Measurements from ENCODE around the gene AGBL1.

Gene AGBL1

DNA sequence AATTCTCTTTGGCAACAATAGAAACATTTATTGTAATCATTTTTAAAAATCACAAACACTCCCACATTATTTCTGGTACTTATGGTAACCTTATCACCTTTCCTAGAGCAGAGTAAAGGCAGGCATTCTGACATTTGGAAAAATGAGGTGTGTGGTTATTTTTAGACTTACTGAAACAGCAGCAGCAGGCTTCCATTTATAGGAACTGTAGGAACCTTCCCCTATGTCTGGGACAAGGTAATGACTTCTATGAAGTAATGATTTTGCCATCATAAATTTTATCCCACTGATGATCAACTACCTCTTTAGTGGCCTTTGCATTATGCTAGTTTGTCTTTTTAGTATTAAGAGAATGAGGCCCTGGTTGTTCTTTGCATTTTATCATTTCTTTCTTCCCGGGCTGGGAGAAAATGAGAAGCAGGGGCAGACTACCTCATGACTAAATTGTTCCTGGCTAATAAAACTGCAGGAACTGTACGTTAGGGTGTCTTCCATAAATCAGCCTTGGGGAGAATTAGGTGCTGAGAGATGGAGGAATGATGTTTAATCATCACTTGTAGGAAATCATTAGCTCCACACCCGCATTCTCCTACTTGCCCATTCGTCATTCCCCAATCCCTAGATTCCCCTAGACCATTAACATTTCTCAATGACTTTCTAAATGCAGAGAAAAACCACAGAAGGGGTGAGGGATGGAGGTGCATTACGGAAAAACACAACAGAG is 680.3 kb downstream of the AGBL1 start:
- H3K9me3 Mint-ChIP-seq: no peaks in the 10 kb centered on the region
- no peak overlapping the region for H3K27ac Mint-ChIP-seq
- CTCF ChIA-PET: no interaction called here
- no peaks in the 10 kb centered on the region for H3K4me1 Mint-ChIP-seq
- no peaks in the 10 kb centered on the region for H3K36me3 Mint-ChIP-seq
- H3K27me3 Mint-ChIP-seq: no peaks in the 10 kb centered on the region
- H3K4me3 Mint-ChIP-seq: no peak overlapping the region
- no peak for DNase-seq

DNA sequence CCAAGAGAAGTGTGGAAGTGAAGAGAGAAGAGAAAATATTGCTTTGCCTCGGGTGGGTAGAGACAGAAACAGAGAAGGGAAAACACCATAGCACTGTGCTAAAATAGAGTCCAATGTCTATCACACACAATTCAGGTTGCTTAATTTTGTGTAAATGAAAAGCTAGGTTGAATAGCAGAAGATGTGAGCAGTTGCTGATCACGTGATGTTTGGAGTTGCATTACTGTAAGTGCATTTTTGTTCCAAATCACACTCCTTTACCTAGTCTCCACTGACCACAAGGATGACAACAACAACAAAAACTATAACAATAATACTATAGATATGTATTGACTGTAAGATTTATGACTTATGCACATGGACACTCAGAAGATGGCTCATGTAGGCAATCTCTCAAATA is 683.2 kb downstream of the AGBL1 start:
- H3K4me3 Mint-ChIP-seq: no peak overlapping the region
- no peak overlapping the region for H3K27ac Mint-ChIP-seq
- no peaks in the 10 kb centered on the region for H3K4me1 Mint-ChIP-seq
- no peaks in the 10 kb centered on the region for H3K27me3 Mint-ChIP-seq
- H3K36me3 Mint-ChIP-seq: no peaks in the 10 kb centered on the region
- no peaks in the 10 kb centered on the region for H3K9me3 Mint-ChIP-seq
- CTCF ChIA-PET: no interaction called here
- DNase-seq: no peak

DNA sequence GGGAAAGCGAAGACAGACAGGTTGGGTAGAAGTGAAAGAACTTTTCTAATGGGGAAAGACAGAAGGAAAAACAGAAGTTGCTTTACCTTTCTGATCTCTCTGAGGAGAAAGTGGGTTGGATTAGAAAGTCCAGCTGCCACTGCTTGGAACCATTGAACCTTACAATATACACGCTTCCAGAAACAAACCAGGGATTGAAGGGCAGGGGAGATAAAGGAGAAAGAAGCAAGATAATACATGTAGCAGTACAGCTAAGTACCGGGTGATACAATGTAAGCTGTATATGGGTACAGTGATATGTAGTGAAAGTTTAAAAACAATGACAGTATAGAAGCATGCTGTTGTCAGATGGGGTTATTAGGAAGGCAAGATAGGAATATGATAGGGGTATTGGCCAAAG is 684.4 kb downstream of the AGBL1 start:
- CTCF ChIA-PET: no interaction called here
- H3K36me3 Mint-ChIP-seq: no peaks in the 10 kb centered on the region
- no peak for DNase-seq
- no peak overlapping the region for H3K4me3 Mint-ChIP-seq
- H3K4me1 Mint-ChIP-seq: no peaks in the 10 kb centered on the region
- H3K27ac Mint-ChIP-seq: no peak overlapping the region
- H3K27me3 Mint-ChIP-seq: no peaks in the 10 kb centered on the region
- no peaks in the 10 kb centered on the region for H3K9me3 Mint-ChIP-seq

DNA sequence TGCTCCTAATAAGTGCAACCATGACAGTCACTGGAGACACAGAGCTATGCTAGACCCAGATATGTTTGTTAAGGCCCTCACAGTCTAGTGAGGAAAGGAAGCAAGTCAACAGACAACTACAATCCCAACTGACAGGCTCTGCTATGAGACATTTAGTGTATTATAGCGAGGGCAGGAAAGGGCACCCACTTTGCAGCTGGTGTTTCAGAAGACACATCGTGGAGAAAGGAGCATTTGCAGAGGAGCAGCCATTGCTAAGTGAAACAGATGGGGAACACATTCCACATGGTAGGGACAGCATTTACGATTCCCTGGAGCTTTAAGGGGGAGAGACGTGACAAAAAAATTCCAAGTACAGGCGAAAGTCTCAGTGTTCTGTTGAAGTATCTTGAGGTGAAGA is 685.6 kb downstream of the AGBL1 start:
- H3K9me3 Mint-ChIP-seq: no peaks in the 10 kb centered on the region
- no peaks in the 10 kb centered on the region for H3K4me1 Mint-ChIP-seq
- DNase-seq: no peak
- no peak overlapping the region for H3K4me3 Mint-ChIP-seq
- H3K27ac Mint-ChIP-seq: no peak overlapping the region
- H3K27me3 Mint-ChIP-seq: no peaks in the 10 kb centered on the region
- H3K36me3 Mint-ChIP-seq: no peaks in the 10 kb centered on the region
- CTCF ChIA-PET: no interaction called here

DNA sequence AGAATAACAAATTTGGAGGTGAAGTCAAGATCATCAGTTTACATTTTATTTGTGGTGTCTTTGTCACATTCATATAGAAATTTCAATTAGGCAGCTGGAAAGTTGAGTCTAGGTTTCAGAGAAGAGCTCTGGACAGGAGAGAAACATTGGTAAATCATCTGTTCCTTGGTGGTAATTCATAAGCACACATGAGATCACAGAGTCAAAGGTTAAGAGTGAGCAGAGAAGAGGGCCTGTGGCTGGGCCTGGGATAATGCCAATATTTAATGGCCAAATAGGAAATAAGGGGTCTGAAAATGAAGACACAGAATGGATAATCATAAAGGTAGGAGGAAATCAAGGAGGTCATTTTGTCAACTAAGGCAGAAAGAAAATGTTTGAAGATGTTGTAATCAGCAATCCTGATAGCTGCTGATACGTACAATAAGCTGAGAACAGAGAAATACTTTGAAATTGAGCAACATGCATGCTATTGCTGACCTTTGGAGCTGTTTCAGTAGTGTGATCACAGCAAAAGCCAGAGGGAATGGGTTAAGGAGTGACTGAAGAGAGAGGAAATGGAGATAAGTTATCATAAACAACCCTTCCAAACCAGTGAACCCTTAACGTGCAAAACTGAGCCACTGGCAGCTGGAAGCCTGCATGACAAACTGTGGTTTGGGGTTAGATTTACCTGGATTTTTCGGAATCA is 692.8 kb downstream of the AGBL1 start:
- Mint-ChIP-seq H3K27ac (no peak overlapping the region), H3K4me1 (no peaks in the 10 kb centered on the region), H3K9me3 (no peaks in the 10 kb centered on the region), H3K27me3 (no peaks in the 10 kb centered on the region), H3K4me3 (no peak overlapping the region), H3K36me3 (no peaks in the 10 kb centered on the region)
- CTCF ChIA-PET: no interaction called here
- DNase-seq: no peak

DNA sequence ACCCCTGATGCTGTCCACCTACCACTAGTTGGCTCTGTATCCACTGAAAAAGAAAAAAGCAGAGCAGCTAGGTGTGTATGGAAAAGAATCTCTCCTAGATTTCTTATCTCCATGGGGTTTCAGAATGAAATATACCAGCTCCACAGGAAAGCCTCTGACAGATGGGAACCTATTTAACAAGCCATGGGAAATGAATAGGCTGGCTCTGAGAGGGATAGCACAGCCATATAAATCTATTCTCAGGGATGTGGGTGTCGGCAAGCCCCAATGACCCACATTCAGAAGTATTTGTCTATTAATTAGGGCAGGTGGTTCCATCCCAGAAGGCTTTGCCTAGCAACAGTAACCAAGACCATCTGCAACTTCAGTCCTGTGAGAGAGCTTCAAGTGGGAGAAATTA is 694.1 kb downstream of the AGBL1 start:
- H3K9me3 Mint-ChIP-seq: no peaks in the 10 kb centered on the region
- no peak overlapping the region for H3K4me3 Mint-ChIP-seq
- no peak for DNase-seq
- no peaks in the 10 kb centered on the region for H3K4me1 Mint-ChIP-seq
- no peaks in the 10 kb centered on the region for H3K27me3 Mint-ChIP-seq
- H3K27ac Mint-ChIP-seq: no peak overlapping the region
- no peaks in the 10 kb centered on the region for H3K36me3 Mint-ChIP-seq
- CTCF ChIA-PET: no interaction called here

DNA sequence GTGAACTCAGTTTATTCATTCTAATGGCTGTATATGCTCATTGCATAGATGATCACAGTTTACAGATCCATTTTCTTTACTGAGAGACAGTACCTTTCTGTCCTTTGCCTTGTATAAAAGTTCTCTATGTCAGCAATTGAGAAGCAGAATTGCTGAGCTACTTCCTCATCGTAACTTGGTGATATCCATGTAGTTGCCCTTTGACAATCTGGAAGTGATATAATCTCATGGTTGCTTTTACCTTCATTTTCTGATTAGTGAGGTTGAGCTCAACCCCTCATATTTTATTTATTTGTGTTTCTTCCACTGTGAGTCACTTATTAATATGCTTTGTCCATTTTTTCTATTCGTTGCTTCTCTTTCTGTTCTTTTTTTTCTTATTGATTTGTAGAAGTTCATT is 696.5 kb downstream of the AGBL1 start:
- no peak overlapping the region for H3K27ac Mint-ChIP-seq
- no peaks in the 10 kb centered on the region for H3K27me3 Mint-ChIP-seq
- H3K4me3 Mint-ChIP-seq: no peak overlapping the region
- no peaks in the 10 kb centered on the region for H3K4me1 Mint-ChIP-seq
- no peaks in the 10 kb centered on the region for H3K36me3 Mint-ChIP-seq
- H3K9me3 Mint-ChIP-seq: no peaks in the 10 kb centered on the region
- DNase-seq: no peak
- CTCF ChIA-PET: no interaction called here

DNA sequence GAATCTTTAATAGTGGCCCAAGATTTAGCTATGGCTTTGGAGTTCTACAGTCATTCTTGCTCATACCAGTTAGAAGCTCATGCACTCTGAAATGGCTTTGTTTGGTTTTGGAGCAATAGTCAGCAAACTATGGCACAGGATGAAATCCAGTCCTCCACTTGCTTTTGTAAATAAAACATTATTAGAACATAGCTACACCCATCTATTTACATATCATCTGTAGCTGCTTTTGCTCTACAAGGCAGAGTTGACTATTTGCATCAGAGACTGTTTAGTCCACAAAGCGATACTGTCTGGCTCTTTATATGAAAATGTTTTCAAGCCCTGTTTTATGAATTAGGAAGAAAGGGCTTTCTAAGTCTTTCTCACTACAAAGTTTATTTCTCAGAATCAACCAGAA is 716.9 kb downstream of the AGBL1 start:
- Mint-ChIP-seq H3K4me1 (no peaks in the 10 kb centered on the region), H3K9me3 (no peaks in the 10 kb centered on the region), H3K27ac (no peak overlapping the region), H3K4me3 (no peak overlapping the region), H3K36me3 (no peaks in the 10 kb centered on the region), H3K27me3 (no peaks in the 10 kb centered on the region)
- no peak for DNase-seq
- CTCF ChIA-PET: no interaction called here

DNA sequence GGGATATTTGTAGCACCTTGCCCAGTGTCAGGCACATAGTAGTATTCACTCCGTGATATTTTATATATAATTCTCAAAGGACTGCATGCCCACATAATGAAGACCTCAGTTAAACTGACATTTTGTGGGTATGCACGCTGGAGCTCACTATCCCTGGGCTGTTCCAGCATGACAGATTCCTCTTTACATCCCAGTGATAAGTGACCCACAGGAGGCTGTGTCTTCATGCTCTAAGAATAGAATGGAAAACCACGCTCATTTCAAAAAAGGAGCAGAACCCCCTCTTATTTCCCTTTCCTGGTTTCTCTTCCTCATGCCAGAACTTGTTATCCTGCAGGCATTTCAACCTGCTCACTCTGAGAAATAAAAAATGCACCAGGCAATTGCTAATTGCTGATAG is 717.5 kb downstream of the AGBL1 start:
- H3K36me3 Mint-ChIP-seq: no peaks in the 10 kb centered on the region
- no peaks in the 10 kb centered on the region for H3K9me3 Mint-ChIP-seq
- CTCF ChIA-PET: no interaction called here
- no peaks in the 10 kb centered on the region for H3K4me1 Mint-ChIP-seq
- H3K4me3 Mint-ChIP-seq: no peak overlapping the region
- H3K27ac Mint-ChIP-seq: no peak overlapping the region
- H3K27me3 Mint-ChIP-seq: no peaks in the 10 kb centered on the region
- DNase-seq: no peak

DNA sequence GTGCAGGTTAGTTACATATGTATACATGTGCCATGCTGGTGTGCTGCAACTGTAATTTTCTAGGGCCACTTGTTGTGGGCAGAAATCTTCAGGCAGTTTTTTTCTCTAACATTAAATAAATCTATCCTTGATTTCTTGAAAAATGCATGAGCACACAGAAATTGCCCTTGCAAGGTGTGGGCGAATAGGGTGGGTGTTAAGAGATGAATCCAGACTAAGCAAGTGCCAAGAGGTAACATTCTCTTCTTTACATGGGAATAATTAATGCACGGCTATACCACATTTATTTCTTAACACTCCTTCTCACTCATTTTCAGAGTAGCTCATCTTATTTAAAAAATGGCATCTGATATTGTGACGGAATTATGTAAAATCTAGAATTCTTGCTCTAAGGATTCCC is 719.6 kb downstream of the AGBL1 start:
- H3K9me3 Mint-ChIP-seq: no peaks in the 10 kb centered on the region
- no peak overlapping the region for H3K27ac Mint-ChIP-seq
- CTCF ChIA-PET: no interaction called here
- no peaks in the 10 kb centered on the region for H3K4me1 Mint-ChIP-seq
- H3K4me3 Mint-ChIP-seq: no peak overlapping the region
- no peaks in the 10 kb centered on the region for H3K27me3 Mint-ChIP-seq
- no peaks in the 10 kb centered on the region for H3K36me3 Mint-ChIP-seq
- no peak for DNase-seq

DNA sequence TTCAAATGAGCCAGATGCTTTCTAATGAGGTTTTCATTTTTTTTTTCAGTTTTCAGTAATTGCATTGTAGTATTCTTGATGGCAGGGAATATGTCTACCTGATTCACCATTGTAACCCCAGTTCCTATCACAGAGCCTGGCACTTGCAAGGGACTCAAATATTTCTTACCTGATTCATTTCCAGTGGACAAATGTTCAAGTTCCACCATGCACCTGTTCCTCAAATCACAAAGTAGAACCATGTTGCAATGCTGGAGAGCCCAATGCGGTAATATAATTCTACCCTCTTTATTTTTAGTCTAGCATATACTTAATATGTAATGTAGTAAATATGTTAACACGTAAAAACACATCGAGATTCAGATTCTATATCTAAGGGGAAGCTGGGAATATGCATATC is 722.6 kb downstream of the AGBL1 start:
- DNase-seq: no peak
- Mint-ChIP-seq H3K4me3 (no peak overlapping the region), H3K4me1 (no peaks in the 10 kb centered on the region), H3K27me3 (no peaks in the 10 kb centered on the region), H3K36me3 (no peaks in the 10 kb centered on the region), H3K27ac (no peak overlapping the region), H3K9me3 (no peaks in the 10 kb centered on the region)
- CTCF ChIA-PET: interaction anchor here (1.0 kb wide), 1 partner anchor 18 kb away, joined by 4 read pairs; no protein-coding TSS in a partner anchor

DNA sequence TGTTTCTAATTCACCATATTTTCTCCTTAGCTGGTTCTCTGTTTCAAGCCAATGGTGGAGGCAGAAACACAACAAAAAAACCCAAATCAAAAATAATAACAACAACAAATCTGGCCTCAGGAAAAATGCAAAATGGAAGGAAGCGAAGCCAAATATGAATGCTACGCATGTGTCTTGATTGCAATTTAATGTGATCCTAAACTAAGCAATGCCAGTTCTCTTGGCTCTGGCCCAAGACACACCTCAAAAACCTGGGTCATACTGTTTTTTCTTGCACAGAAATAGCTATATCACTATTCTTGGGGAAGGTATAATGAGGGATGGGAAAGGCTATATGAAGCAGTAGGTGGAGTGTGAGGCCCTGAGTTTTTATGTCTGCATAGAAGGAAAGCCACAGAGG is 724.7 kb downstream of the AGBL1 start:
- H3K9me3 Mint-ChIP-seq: no peaks in the 10 kb centered on the region
- H3K27ac Mint-ChIP-seq: no peak overlapping the region
- H3K4me3 Mint-ChIP-seq: no peak overlapping the region
- peaks cover 4% of the 10 kb centered on the region for H3K27me3 Mint-ChIP-seq
- no peak for DNase-seq
- no peaks in the 10 kb centered on the region for H3K36me3 Mint-ChIP-seq
- CTCF ChIA-PET: no interaction called here
- no peaks in the 10 kb centered on the region for H3K4me1 Mint-ChIP-seq

DNA sequence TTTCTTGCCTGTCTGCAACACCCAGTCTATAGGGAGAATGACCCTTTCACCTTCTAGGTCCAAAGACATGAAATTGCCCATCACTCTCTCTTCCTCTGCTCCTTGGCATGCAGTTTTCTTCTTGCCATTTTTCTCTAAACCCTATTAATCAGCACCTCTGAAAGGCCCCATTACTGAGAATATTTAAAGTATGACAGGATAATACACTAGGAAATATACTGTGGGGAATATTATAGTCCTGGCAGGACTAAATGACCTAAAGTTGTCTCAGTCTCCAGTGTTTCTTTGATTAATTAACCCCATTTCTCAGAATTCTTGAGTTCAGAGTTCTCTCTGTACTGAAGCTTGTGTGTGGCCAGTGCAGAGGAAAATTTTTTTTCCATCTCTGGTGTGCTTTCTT is 730.7 kb downstream of the AGBL1 start:
- CTCF ChIA-PET: no interaction called here
- Mint-ChIP-seq H3K4me3 (no peak overlapping the region), H3K27ac (no peak overlapping the region), H3K4me1 (no peaks in the 10 kb centered on the region), H3K9me3 (no peaks in the 10 kb centered on the region), H3K27me3 (peaks cover 4% of the 10 kb centered on the region), H3K36me3 (no peaks in the 10 kb centered on the region)
- no peak for DNase-seq

DNA sequence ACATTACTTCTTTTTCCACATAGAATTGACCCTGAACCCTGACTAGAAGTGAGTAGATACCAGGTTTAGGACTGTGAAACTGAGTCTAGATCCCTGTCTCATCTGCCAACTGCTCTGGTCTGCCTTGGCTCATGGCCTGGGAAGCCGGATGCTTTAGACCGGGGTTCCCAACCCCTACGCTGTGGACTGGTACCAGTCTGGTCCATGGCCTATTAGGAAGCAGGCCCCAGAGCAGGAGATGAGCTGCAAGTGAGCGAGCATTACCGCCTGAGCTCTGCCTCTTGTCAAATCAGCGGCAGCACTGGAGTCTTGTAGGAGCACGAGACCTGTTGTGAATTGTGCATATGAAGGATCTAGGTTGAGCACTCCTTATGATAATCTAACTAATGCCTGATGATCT is 734.2 kb downstream of the AGBL1 start:
- H3K4me1 Mint-ChIP-seq: no peaks in the 10 kb centered on the region
- CTCF ChIA-PET: no interaction called here
- no peaks in the 10 kb centered on the region for H3K9me3 Mint-ChIP-seq
- no peak overlapping the region for H3K4me3 Mint-ChIP-seq
- H3K27me3 Mint-ChIP-seq: no peaks in the 10 kb centered on the region
- H3K36me3 Mint-ChIP-seq: no peaks in the 10 kb centered on the region
- H3K27ac Mint-ChIP-seq: no peak overlapping the region
- DNase-seq: no peak

DNA sequence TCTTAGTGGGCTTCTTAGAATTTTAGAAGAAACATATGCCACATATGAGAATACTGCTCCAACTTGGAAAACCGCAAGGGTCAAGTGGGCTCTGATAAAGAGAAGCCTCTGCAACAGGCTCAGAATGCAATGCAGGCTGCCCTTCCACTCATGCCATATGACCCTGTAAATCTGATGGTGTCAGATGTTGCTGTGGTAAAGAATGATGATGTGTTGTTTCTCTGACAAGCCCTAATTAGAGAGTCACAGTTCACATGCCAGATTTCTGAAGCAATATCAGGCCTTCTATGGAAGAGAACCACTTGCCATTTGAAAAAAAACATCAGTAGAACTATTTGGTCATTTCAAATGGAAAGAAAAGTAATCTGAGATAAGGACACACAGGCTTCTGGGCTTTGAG is 749.6 kb downstream of the AGBL1 start:
- Mint-ChIP-seq H3K36me3 (no peaks in the 10 kb centered on the region), H3K27me3 (no peaks in the 10 kb centered on the region), H3K4me1 (no peaks in the 10 kb centered on the region), H3K4me3 (no peak overlapping the region), H3K27ac (no peak overlapping the region), H3K9me3 (no peaks in the 10 kb centered on the region)
- CTCF ChIA-PET: no interaction called here
- DNase-seq: no peak
